Activated CD8-positive, alpha-beta T cell treated with anti-CD3 and anti-CD28 coated beads for 36 hours (primary cell): ENCODE results near the gene NUAK1. TPM values are rescaled to one million over a fixed set of nuclear protein-coding genes. Genes with fewer than 3 reads are reported as not detected.

ENCODE experiments used
- ATAC-seq: fragments of 200-7000 bp; cut with Tn5 transposase; one replicate; pipeline ENCODE4 v1.10.0; 2021; ENCODE audit warnings: mild to moderate bottlenecking, moderate library complexity
- CTCF ChIA-PET: fragments of 350-600 bp; sonication (Branson Sonifier 250); formaldehyde crosslinking; loops from one replicate; lab custom pipeline; 2021; ENCODE audit warnings: antibody characterized with exemption; lab: Charles Lee
- POLR2A ChIA-PET: fragments of 350-600 bp; sonication (Branson Sonifier 250); formaldehyde crosslinking; loops from one replicate; lab custom pipeline; 2021; ENCODE audit warnings: antibody characterized with exemption; lab: Charles Lee
- DNase-seq: peaks from one replicate; pipeline ENCODE4 v3.0.0-alpha.2; 2020
- H3K27ac Mint-ChIP-seq: one replicate; pipeline ENCODE4 v1.8.0; 2021; ENCODE audit warnings: mild to moderate bottlenecking, mixed read lengths
- H3K27me3 Mint-ChIP-seq: one replicate; pipeline ENCODE4 v1.8.0; 2021; ENCODE audit warnings: mixed read lengths
- H3K36me3 Mint-ChIP-seq: one replicate; pipeline ENCODE4 v1.8.0; 2021; ENCODE audit warnings: low read depth, mixed read lengths
- H3K4me1 Mint-ChIP-seq: one replicate; pipeline ENCODE4 v1.8.0; 2021; ENCODE audit warnings: low read depth, mixed read lengths
- H3K4me3 Mint-ChIP-seq: one replicate; pipeline ENCODE4 v1.8.0; 2021; ENCODE audit warnings: mild to moderate bottlenecking, moderate library complexity, mixed read lengths
- H3K9me3 Mint-ChIP-seq: one replicate; pipeline ENCODE4 v1.8.0; 2021; ENCODE audit warnings: mixed read lengths
- intact Hi-C: fragments of 100-400 bp; cut with micrococcal nuclease; formaldehyde crosslinking; loops from one replicate; pipeline ENCODE4 v1.10.0; 2022
- total RNA-seq, 2 experiments: library from RNA; stranded (reverse); gene quantifications; one replicate each; pipeline ENCODE4 v1.2.3, GENCODE V29; 2021
- TF ChIP-seq, protein P1 (sequence below): fragments of 200-600 bp; IDR thresholded peaks from one replicate; pipeline ENCODE4 v1.8.0; 2022; ENCODE audit warnings: antibody characterized with exemption, mild to moderate bottlenecking

Gene NUAK1
- total RNA-seq, 2 experiments from 2014 or later = not detected

DNA sequence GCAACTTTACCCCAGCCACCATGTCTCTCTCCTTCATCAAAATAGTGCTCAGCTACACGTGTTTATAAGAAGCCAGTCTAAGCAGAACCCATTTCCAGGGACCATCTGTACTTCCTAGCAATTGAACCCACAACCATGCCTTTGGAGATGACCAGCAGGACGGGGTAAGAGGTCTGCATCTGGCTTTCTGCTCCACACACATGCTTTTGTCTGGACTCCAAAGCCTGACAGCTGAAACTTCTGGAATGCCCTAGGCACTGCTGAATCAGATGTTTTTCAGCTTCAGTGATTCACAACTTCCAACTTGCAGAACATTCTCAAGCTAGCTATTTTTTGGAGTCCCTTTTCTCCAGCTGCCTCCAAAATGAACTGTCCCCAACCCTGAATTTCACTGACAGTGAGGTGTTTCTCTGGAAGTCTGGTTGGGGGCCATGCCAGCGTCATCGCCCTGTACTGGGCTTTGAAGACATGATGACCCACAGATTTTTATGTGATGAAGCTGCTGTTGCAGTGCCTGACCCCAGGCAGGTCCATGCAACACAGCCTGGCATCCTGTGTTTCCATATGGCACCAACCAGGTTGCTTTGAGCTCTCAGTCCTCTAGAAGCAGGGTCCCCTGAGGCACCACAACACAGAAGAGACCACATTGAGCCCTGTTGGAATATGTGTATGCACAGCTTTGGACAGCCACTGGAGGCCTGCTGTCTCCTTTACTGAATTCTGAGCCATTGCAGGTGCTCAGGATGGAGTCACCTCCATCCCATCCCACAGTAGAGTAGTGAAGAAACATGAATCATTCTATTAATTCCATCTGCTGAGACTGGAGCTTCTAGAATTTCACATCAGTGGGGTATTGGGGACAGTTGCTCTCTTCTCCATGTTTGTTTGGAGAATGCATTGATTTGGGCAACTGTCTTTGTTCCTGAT lies 80.2 kb downstream of the NUAK1 start:
- TF ChIP-seq, protein P1, sequence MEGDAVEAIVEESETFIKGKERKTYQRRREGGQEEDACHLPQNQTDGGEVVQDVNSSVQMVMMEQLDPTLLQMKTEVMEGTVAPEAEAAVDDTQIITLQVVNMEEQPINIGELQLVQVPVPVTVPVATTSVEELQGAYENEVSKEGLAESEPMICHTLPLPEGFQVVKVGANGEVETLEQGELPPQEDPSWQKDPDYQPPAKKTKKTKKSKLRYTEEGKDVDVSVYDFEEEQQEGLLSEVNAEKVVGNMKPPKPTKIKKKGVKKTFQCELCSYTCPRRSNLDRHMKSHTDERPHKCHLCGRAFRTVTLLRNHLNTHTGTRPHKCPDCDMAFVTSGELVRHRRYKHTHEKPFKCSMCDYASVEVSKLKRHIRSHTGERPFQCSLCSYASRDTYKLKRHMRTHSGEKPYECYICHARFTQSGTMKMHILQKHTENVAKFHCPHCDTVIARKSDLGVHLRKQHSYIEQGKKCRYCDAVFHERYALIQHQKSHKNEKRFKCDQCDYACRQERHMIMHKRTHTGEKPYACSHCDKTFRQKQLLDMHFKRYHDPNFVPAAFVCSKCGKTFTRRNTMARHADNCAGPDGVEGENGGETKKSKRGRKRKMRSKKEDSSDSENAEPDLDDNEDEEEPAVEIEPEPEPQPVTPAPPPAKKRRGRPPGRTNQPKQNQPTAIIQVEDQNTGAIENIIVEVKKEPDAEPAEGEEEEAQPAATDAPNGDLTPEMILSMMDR = no peak
- H3K36me3 Mint-ChIP-seq = no peaks in the 10 kb centered on the region
- no peaks in the 10 kb centered on the region for H3K4me1 Mint-ChIP-seq
- H3K9me3 Mint-ChIP-seq = peaks cover 9% of the 10 kb centered on the region
- intact Hi-C loops = no loop called here
- ATAC-seq (no peak), DNase-seq (no peak)
- H3K4me3 Mint-ChIP-seq = no peak overlapping the region
- no peak overlapping the region for H3K27ac Mint-ChIP-seq
- ChIA-PET POLR2A (no interaction called here), CTCF (no interaction called here)
- peaks cover 2% of the 10 kb centered on the region for H3K27me3 Mint-ChIP-seq

DNA sequence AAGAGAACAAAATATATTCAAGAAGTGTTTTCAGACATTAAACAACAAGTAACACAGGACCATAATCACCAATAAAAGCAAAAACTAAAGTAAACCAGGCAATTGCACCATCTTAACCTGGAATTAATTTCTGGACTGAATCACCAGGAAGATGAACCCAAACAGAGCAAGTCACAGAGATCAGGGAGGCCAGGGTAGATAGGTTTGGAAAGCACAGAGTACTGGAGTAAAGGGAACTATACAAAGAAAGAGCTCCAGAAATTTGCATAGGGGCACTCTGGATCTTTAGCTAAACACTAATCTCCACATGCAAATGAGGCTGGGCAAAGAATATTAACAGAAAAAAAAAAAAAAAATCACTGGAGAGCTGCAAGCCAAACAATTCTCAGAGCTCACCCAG lies 84.7 kb downstream of the NUAK1 start:
- ChIA-PET POLR2A (interaction anchor here (1.0 kb wide), 1 partner anchor 24 kb away, joined by 3 read pairs; no protein-coding TSS in a partner anchor), CTCF (interaction anchor here (0.6 kb wide), 1 partner anchor 36 kb away, joined by 3 read pairs; no protein-coding TSS in a partner anchor)
- TF ChIP-seq, protein P1 = no peak
- Mint-ChIP-seq H3K36me3 (no peaks in the 10 kb centered on the region), H3K27ac (no peak overlapping the region), H3K9me3 (peaks cover 9% of the 10 kb centered on the region), H3K4me3 (no peak overlapping the region), H3K27me3 (peaks cover 11% of the 10 kb centered on the region), H3K4me1 (no peaks in the 10 kb centered on the region)
- intact Hi-C loops = no loop called here
- DNase-seq (no peak), ATAC-seq (no peak)

- no peak overlapping the region for H3K27ac Mint-ChIP-seq
- H3K36me3 Mint-ChIP-seq = no peaks in the 10 kb centered on the region
- H3K4me1 Mint-ChIP-seq = no peaks in the 10 kb centered on the region
- ChIA-PET POLR2A (no interaction called here), CTCF (no interaction called here)
- peaks cover 9% of the 10 kb centered on the region for H3K9me3 Mint-ChIP-seq
- ATAC-seq (no peak), DNase-seq (no peak)
- intact Hi-C loops = no loop called here
- H3K27me3 Mint-ChIP-seq = peaks cover 14% of the 10 kb centered on the region
- TF ChIP-seq, protein P1 = no peak
- H3K4me3 Mint-ChIP-seq = no peak overlapping the region
Observed at GRCh38 chr12:106051853-106052531, 86.8 kb downstream of the NUAK1 start.

DNA sequence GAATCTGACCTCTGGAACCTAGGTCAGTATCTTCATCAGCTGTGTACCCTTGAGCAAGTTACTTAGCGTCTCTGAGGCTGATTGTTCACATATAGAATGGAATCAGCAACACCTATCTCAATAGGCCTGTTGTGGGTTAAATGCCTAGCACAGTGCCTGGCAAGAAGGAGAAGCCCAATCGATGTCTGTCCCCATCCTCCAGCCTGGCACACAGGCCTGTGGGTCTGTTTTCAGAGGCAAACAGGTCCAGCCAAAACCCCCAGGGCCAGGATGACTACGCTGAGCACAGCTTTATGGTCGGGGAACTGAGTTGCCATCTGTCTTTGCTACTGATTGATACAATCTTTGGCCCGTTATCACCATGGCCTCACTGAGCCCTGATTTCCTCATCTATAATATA lies 89.2 kb downstream of the NUAK1 start:
- H3K36me3 Mint-ChIP-seq = no peaks in the 10 kb centered on the region
- H3K27ac Mint-ChIP-seq = no peak overlapping the region
- no peaks in the 10 kb centered on the region for H3K4me1 Mint-ChIP-seq
- ChIA-PET POLR2A (no interaction called here), CTCF (no interaction called here)
- H3K27me3 Mint-ChIP-seq = peaks cover 14% of the 10 kb centered on the region
- intact Hi-C loops = no loop called here
- TF ChIP-seq, protein P1 = no peak
- DNase-seq (no peak), ATAC-seq (no peak)
- H3K9me3 Mint-ChIP-seq = no peaks in the 10 kb centered on the region
- no peak overlapping the region for H3K4me3 Mint-ChIP-seq

DNA sequence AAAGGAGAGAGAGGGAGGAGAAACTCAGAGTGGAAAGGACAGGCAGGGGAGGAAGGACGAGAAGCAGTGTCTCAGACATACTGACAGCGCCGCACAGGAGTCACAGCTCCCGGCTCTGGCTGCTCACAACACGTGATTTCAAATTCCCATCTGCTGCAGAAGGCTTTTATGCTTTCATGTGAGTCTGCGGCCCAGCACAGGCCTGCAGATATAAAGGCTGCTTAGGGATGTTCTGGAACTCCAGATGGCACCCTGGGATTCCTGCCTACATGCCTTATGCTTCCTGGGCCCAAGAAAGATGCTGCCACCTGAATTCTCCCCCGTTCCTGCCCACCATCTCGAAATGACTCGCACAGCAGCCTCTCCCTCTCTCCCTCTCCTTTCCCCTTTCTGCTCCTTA lies 89.6 kb downstream of the NUAK1 start:
- Mint-ChIP-seq H3K4me1 (no peaks in the 10 kb centered on the region), H3K36me3 (no peaks in the 10 kb centered on the region), H3K4me3 (no peak overlapping the region), H3K27me3 (peaks cover 14% of the 10 kb centered on the region), H3K9me3 (no peaks in the 10 kb centered on the region), H3K27ac (no peak overlapping the region)
- ChIA-PET POLR2A (no interaction called here), CTCF (no interaction called here)
- DNase-seq = no peak
- ATAC-seq = no peak
- intact Hi-C loops = no loop called here
- TF ChIP-seq, protein P1 = no peak
